Glutamatergic neuron (in vitro differentiated cells): ENCODE data around the gene LACTBL1. TPM values are rescaled to one million over a fixed set of nuclear protein-coding genes. Genes with fewer than 3 reads are reported as not detected.
"Not testable (repeated sequence)": the region's sequence is repeated elsewhere in the genome, so short reads cannot be mapped to it uniquely, and the experiment has no call there.

Source experiments
- DNase-seq: peaks from one replicate; pipeline ENCODE4 v3.0.0; 2022
- H3K27ac Mint-ChIP-seq: one replicate; pipeline ENCODE4 v1.8.0; 2020; ENCODE audit warnings: mild to moderate bottlenecking, mixed read lengths, inconsistent platforms; ENCODE audit not compliant: unreplicated experiment
- H3K27me3 Mint-ChIP-seq: one replicate; pipeline ENCODE4 v1.8.0; 2020; ENCODE audit warnings: mild to moderate bottlenecking, moderate library complexity, mixed read lengths, inconsistent platforms; ENCODE audit not compliant: unreplicated experiment
- H3K36me3 Mint-ChIP-seq: one replicate; pipeline ENCODE4 v1.8.0; 2020; ENCODE audit warnings: mild to moderate bottlenecking, mixed read lengths, inconsistent platforms; ENCODE audit not compliant: unreplicated experiment
- H3K4me1 Mint-ChIP-seq: one replicate; pipeline ENCODE4 v1.8.0; 2020; ENCODE audit warnings: mild to moderate bottlenecking, low read depth, mixed read lengths, inconsistent platforms; ENCODE audit not compliant: unreplicated experiment
- H3K4me3 Mint-ChIP-seq: one replicate; pipeline ENCODE4 v1.8.0; 2020; ENCODE audit warnings: mild to moderate bottlenecking, mixed read lengths, inconsistent platforms; ENCODE audit not compliant: unreplicated experiment
- H3K9me3 Mint-ChIP-seq: one replicate; pipeline ENCODE4 v1.8.0; 2020; ENCODE audit warnings: mild to moderate bottlenecking, moderate library complexity, mixed read lengths, inconsistent platforms; ENCODE audit not compliant: unreplicated experiment
- total RNA-seq: library from RNA; stranded (reverse); fragmentation: NEBNext Ultra II Directional; extraction: Animal tissue kit (Norgen Biotek cat#: 25700); gene quantifications from one replicate; pipeline ENCODE4 v1.2.1, GENCODE V29; 2021; ENCODE audit not compliant: unreplicated experiment
- TF ChIP-seq, protein P1 (sequence below): fragments of 200-600 bp; sonication (generic); IDR thresholded peaks from one replicate; pipeline ENCODE4 v1.5.0; 2021; ENCODE audit not compliant: partially characterized antibody, unreplicated experiment

The LACTBL1 gene
- total RNA-seq, 1 donor from 2014 or later: not detected

DNA sequence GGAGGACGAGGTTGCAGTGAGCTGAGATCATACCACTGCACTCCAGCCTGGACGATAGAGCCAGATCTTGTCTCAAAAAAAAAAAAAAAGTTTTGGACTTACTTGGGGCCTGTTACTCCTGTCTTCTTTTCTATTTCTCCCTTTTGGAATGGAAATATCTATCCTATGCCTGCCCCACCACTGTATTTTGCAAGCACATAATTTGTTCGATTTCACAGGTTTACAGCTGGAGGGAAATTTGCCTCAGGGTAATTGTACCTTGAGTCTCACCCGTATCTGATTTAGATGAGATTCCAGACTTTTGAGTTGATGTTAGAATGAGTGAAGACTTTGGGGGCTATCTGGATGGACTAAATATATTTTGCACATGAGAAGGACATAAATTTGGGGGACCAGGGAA, 34.4 kb upstream of the LACTBL1 start:
- TF ChIP-seq, protein P1, sequence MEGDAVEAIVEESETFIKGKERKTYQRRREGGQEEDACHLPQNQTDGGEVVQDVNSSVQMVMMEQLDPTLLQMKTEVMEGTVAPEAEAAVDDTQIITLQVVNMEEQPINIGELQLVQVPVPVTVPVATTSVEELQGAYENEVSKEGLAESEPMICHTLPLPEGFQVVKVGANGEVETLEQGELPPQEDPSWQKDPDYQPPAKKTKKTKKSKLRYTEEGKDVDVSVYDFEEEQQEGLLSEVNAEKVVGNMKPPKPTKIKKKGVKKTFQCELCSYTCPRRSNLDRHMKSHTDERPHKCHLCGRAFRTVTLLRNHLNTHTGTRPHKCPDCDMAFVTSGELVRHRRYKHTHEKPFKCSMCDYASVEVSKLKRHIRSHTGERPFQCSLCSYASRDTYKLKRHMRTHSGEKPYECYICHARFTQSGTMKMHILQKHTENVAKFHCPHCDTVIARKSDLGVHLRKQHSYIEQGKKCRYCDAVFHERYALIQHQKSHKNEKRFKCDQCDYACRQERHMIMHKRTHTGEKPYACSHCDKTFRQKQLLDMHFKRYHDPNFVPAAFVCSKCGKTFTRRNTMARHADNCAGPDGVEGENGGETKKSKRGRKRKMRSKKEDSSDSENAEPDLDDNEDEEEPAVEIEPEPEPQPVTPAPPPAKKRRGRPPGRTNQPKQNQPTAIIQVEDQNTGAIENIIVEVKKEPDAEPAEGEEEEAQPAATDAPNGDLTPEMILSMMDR: no peak
- H3K9me3 Mint-ChIP-seq: no peaks in the 10 kb centered on the region

DNA sequence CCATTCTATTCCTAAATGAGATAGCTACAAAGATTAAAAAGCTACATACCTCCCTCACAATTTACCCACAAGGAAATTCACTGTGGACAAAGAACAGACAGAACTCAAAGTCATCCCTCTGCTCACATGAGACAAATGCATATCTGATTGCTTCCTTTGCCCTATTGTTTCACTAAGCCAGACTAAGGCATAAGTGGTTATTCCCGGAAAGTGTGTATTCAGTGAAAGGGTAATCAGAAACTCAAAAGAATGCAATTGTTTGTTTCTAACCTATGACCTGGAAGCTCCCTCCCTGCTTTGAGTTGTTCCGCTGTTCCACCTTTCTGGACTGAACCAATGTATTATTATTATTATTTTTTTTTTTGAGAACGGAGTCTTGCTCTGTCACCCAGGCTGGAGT, 32.1 kb upstream of the LACTBL1 start:
- not testable (repeated sequence) for H3K27ac Mint-ChIP-seq, H3K36me3 Mint-ChIP-seq, H3K27me3 Mint-ChIP-seq, DNase-seq, H3K9me3 Mint-ChIP-seq, H3K4me1 Mint-ChIP-seq, H3K4me3 Mint-ChIP-seq

More for the DNA sequence above, 34.4 kb upstream of the LACTBL1 start:
- Mint-ChIP-seq H3K36me3 (no peaks in the 10 kb centered on the region), H3K27me3 (peaks cover 3% of the 10 kb centered on the region), H3K4me1 (no peaks in the 10 kb centered on the region), H3K4me3 (no peak overlapping the region), H3K27ac (no peak overlapping the region)
- DNase-seq: no peak

DNA sequence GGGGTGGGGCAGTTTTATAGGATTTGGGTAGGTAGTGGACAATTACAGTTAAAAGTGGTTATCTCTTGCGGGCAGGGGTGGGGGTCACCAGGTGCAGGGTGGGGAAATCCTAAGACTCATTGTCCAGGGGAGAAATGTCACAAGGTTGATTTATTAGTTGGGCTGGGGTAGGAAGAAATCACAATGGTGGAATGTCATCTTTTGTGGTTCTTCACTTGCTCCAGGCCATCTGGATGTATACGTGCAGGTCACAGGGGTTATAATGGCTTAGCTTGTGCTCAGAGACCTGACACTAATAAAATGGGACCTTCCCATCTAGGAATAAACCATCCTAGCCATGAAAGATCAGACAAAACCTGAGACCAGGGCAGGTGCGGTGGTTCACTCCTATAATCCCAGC, 31.4 kb upstream of the LACTBL1 start:
- TF ChIP-seq, protein P1: no peak
- no peak overlapping the region for H3K4me3 Mint-ChIP-seq
- no peaks in the 10 kb centered on the region for H3K9me3 Mint-ChIP-seq
- H3K36me3 Mint-ChIP-seq: no peaks in the 10 kb centered on the region
- no peaks in the 10 kb centered on the region for H3K27me3 Mint-ChIP-seq
- no peak for DNase-seq
- no peak overlapping the region for H3K27ac Mint-ChIP-seq
- no peaks in the 10 kb centered on the region for H3K4me1 Mint-ChIP-seq

DNA sequence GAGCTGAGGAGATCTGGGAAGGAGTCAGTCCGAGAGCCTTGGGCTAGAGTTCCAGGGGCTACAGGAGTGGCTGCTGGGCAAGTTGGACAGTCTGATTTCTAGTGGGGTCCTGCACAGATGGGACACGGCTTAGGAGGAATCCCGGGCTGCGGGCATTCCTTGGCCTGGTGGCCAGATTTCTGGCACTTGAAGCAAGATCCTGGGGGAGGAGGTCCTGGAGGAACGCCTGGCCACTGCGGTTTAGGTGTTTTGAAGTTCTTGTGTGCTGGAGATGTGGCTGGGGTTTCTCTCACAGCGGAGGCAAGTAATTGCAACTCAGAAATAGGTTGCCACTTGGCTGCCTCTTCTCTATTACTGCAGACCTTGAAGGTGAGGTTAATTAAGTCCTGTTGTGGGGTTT, 29.6 kb upstream of the LACTBL1 start:
- H3K9me3 Mint-ChIP-seq, H3K27ac Mint-ChIP-seq, DNase-seq, H3K27me3 Mint-ChIP-seq, H3K4me1 Mint-ChIP-seq, H3K4me3 Mint-ChIP-seq, H3K36me3 Mint-ChIP-seq: not testable (repeated sequence)

DNA sequence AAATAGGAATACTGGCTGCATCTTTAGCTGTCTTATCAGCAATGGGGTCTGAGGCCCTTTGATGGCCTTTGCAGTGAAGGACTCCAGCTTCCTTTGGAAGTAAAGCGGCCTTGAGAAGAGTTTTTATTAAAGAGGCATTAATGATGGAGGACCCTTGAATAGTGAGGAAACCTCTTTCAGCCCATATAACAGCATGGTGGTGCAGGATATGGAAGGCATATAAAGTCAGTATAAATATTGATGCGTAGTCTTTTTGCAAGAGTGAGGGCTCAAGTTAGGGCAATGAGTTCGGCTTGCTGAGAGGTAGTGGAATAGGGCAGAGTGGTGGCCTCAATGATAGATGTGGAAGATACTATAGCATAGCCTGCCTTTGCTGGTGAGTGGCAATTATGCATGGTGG, 27.5 kb upstream of the LACTBL1 start:
- H3K4me1 Mint-ChIP-seq, H3K36me3 Mint-ChIP-seq, H3K9me3 Mint-ChIP-seq, DNase-seq, H3K4me3 Mint-ChIP-seq, H3K27ac Mint-ChIP-seq, H3K27me3 Mint-ChIP-seq: not testable (repeated sequence)

DNA sequence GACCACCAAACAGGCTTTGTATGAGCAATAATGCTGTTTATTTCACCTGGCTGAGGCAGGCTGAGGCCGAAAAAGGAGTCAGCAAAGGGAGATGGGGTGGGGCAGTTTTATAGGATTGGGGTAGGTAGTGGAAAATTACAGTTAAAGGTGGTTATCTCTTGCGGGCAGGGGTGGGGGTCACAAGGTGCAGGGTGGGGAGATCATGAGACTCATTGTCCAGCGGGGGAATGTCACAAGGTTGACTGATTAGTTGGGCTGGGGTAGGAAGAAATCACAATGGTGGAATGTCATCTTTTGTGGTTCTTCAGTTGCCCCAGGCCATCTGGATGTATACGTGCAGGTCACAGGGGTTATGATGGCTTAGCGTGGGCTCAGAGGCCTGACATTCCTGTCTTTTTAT, 24.9 kb upstream of the LACTBL1 start:
- not testable (repeated sequence) for H3K36me3 Mint-ChIP-seq, DNase-seq, H3K27ac Mint-ChIP-seq, H3K4me3 Mint-ChIP-seq, H3K9me3 Mint-ChIP-seq, H3K27me3 Mint-ChIP-seq, H3K4me1 Mint-ChIP-seq

DNA sequence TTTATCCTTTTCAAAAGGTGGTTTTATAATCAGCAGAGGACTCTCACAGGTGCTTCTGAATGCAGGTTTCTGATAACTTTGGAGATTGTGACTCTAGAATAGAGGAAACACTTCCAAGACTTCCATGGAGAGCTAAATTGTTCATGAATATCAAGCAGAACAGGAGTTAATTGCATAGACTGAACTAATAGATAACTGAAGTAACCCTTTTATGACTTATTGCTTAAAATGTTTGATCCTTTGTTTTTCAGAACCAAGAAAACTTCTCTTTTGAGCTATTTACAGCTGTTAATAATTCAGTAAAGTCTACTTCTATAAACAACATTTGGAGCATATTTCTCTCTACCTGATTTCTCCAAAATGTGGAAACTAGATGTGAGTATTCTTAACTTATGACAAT, 23.1 kb upstream of the LACTBL1 start:
- Mint-ChIP-seq H3K4me3 (no peak overlapping the region), H3K27ac (no peak overlapping the region)
- TF ChIP-seq, protein P1: no peak

DNA sequence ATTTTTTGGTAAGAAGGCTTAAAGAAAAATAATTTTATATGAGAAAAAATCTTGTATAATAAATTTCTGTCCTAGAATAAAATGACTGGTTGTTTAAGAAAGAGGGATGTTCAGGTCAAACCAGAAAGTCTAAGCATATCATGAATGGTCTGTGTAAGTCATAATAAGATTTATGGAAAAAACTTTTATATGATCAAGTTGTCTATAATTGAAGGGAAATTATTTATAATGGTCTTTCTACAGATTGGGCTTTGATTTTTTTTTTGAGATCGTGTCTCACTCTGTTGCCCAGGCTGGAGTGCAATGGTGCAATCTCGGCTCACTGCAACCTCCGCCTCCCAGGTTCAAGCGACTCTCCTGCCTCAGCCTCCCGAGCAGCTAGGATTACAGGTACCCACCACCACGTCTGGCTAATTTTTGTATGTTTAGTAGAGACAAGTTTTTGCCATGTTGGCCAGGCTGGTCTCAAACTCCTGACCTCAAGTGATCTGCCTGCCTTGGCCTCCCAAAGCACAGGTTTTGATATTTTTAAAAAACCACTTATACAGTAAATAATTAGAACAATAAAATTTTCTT, 20.6 kb upstream of the LACTBL1 start:
- H3K27me3 Mint-ChIP-seq, DNase-seq, H3K4me3 Mint-ChIP-seq, H3K9me3 Mint-ChIP-seq, H3K4me1 Mint-ChIP-seq, H3K36me3 Mint-ChIP-seq, H3K27ac Mint-ChIP-seq: not testable (repeated sequence)

More for the DNA sequence above, 23.1 kb upstream of the LACTBL1 start:
- Mint-ChIP-seq H3K36me3 (peaks cover 4% of the 10 kb centered on the region), H3K27me3 (peaks cover 3% of the 10 kb centered on the region), H3K4me1 (no peaks in the 10 kb centered on the region), H3K9me3 (peaks cover 6% of the 10 kb centered on the region)
- no peak for DNase-seq

DNA sequence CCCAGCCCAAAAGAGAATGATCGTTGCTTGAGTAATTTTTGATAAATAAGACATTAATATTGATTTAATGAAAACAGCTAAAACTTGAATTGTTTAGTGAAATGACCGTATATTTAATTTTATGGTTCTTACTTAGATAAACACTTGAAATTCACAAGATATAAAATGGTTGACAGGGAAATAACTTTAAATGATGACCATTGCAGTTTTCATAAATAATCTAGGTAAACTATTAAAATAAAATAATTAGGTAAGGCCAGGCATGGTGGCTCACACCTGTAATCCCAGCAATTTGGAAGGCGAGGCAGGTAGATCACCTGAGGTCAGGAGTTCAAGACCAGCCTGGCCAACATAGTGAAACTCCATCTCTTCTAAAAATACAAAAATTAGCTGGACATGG, 19.7 kb upstream of the LACTBL1 start:
- H3K4me1 Mint-ChIP-seq, H3K27ac Mint-ChIP-seq, H3K27me3 Mint-ChIP-seq, DNase-seq, H3K9me3 Mint-ChIP-seq, H3K4me3 Mint-ChIP-seq, H3K36me3 Mint-ChIP-seq: not testable (repeated sequence)
